Measurements from ENCODE around the gene SACS. TPM values are rescaled to one million over a fixed set of nuclear protein-coding genes. Genes with fewer than 3 reads are reported as not detected.

SACS gene
- total and polyA plus RNA-seq, 2 of the 8 experiments (the other 6 are each of a cell fraction or from before 2014, with no cell fraction given) = 11.0 to 54.2 TPM

- Histone ChIP-seq H2BK20ac (ENCODE audit: low read length) (no peak overlapping the region), H3K14ac (ENCODE audit: insufficient read length) (no peak overlapping the region), H3K4me3 (ENCODE audit: extremely low read depth in 1 of 4, insufficient read depth in 2 of 4, low read depth in 3 of 4, low read length in 4 of 4) (no peak overlapping the region), H3K79me2 (ENCODE audit: control insufficient read depth in 1 of 2, insufficient read depth in 2 of 2, low read length in 2 of 2) (peaks cover 0 to 10% of the 10 kb centered on the region in 2 experiments; a peak in 1 of 4 replicates), H4K8ac (ENCODE audit: extremely low read depth, insufficient read depth, low read length) (no peak overlapping the region), H4K20me1 (replicated peaks in 1 of 2; ENCODE audit: control insufficient read depth in 1 of 2, insufficient read depth in 2 of 2, low read length in 2 of 2) (no peaks in the 10 kb centered on the region), H3K36me3 (ENCODE audit: control insufficient read depth in 2 of 4, insufficient read depth in 4 of 4, low read length in 3 of 4) (peaks cover 0 to 5% (median 0%) of the 10 kb centered on the region in 4 experiments; a peak in 1 of 8 replicates), H4K5ac (ENCODE audit: insufficient read length, low read depth, low read length) (no peak overlapping the region), H2BK120ac (replicated peaks; ENCODE audit: low read depth, low read length) (no peak overlapping the region), H3K9me3 (ENCODE audit: insufficient read depth in 2 of 2, low read depth in 1 of 2, low read length in 1 of 2) (no peaks in the 10 kb centered on the region), H3K79me1 (ENCODE audit: low read depth, low read length) (0 out of 2 replicates have a peak, but pooled peaks cover 2% of the 10 kb centered on the region), H3K4me1 (replicated peaks in 1 of 4; ENCODE audit: control insufficient read depth in 3 of 4, insufficient read depth in 4 of 4, low read length in 3 of 4) (peaks cover 0 to 6% (median 4%) of the 10 kb centered on the region in 4 experiments; a peak in 3 of 7 replicates), H2BK5ac (ENCODE audit: low read depth, low read length) (no peak overlapping the region), H4K91ac (replicated peaks; ENCODE audit: insufficient read length, low read length) (no peak overlapping the region), H3K23ac (ENCODE audit: insufficient read length) (no peak overlapping the region), H3K23me2 (ENCODE audit: low read depth, low read length) (no peaks in the 10 kb centered on the region), H3K56ac (replicated peaks; ENCODE audit: insufficient read length, low read depth, low read length) (no peak overlapping the region), H3K9ac (replicated peaks in 1 of 4; ENCODE audit: extremely low read depth in 1 of 4, low read depth in 3 of 4, low read length in 3 of 4) (no peak overlapping the region), H3K4ac (replicated peaks; ENCODE audit: insufficient read length, low read depth, low read length) (no peak overlapping the region), H2BK12ac (ENCODE audit: low read depth, low read length) (0 out of 2 replicates have a peak overlapping the region, but pooled peaks have one; percentile 9), H3K27ac (ENCODE audit: low read depth, low read length) (no peak overlapping the region), H2BK15ac (ENCODE audit: low read length) (no peak overlapping the region), H2AFZ (ENCODE audit: low read length) (no peak overlapping the region), H3K18ac (ENCODE audit: extremely low read depth, low read length) (no peak overlapping the region), H2AK5ac (ENCODE audit: low read depth, low read length) (no peak overlapping the region), H3K4me2 (ENCODE audit: insufficient read depth in 1 of 2, low read depth in 2 of 2, low read length in 2 of 2) (no peak overlapping the region), H3K27me3 (replicated peaks in 1 of 4; ENCODE audit: control insufficient read depth in 3 of 4, extremely low read depth in 1 of 4, insufficient read depth in 3 of 4, low read length in 3 of 4) (no peaks in the 10 kb centered on the region)
- POLR2A ChIA-PET (ENCODE audit: partially characterized antibody) = no interaction called here
- no peak for FAIRE-seq
- CTCF ChIA-PET (ENCODE audit: partially characterized antibody) = interaction anchor here (0.7 to 1.6 kb wide), 5 partner anchors 15 to 30 kb away, joined by 3 to 5 read pairs (median 3); no protein-coding TSS in a partner anchor
- peak in 1 of 2 experiments; percentile 27 for DNase-seq (ENCODE audit: low read depth in 1 of 2, low spot score in 2 of 2)
- WGBS, 2 experiments (ENCODE audit: extremely low coverage in 1 of 2, insufficient coverage in 1 of 2, insufficient read length in 1 of 2, insufficient replicate concordance in 2 of 2, low coverage in 1 of 2, low lambda C conversion rate in 2 of 2, missing lambda C conversion rate in 1 of 2) = 84% methylated on average over 5 of the region's 5 CpGs; no CpG with 5 or more reads in 1 of the 2 experiments
- no peak for TF ChIP-seq HDAC2 (IDR thresholded peaks at IDR 0.05; ENCODE audit: borderline replicate concordance in 1 of 2, low read depth in 2 of 2, low read length in 2 of 2)
- TF ChIP-seq SP2 (IDR thresholded peaks at IDR 0.05; ENCODE audit: low read length) = no peak
- TF ChIP-seq FOSL1 (IDR thresholded peaks at IDR 0.05; ENCODE audit: insufficient read depth, low read depth, low read length) = no peak
- TF ChIP-seq SP1 (IDR thresholded peaks at IDR 0.05; ENCODE audit: low read depth, low read length) = no peak
- no peak for TF ChIP-seq NRF1 (IDR thresholded peaks at IDR 0.05; ENCODE audit: low read depth, low read length)
- TF ChIP-seq ATF2 (IDR thresholded peaks at IDR 0.05; ENCODE audit: low read length) = no peak
- no peak for TF ChIP-seq TAF7 (optimal IDR thresholded peaks at IDR 0.05; ENCODE audit: borderline replicate concordance, low read depth, low read length)
- TF ChIP-seq CEBPB (IDR thresholded peaks at IDR 0.05; ENCODE audit: low read depth, low read length) = no peak
- TF ChIP-seq SP4 (IDR thresholded peaks at IDR 0.05; ENCODE audit: low read length) = no peak
- TF ChIP-seq ATF3 (IDR thresholded peaks at IDR 0.05; ENCODE audit: insufficient read depth, low read depth, low read length) = no peak
- no peak for TF ChIP-seq SUZ12 (IDR thresholded peaks at IDR 0.05; ENCODE audit: low read length)
Measured at GRCh38 chr13:23408026-23408425, 25.5 kb downstream of the SACS start.

All from H1 (cell line).